LoVo (cell line): ENCODE results near the gene NFKB2.

Experiments
- DNase-seq: peaks from one replicate; pipeline ENCODE4 v3.0.0-alpha.2; 2016; ENCODE audit warnings: low spot score

NFKB2 gene

DNA sequence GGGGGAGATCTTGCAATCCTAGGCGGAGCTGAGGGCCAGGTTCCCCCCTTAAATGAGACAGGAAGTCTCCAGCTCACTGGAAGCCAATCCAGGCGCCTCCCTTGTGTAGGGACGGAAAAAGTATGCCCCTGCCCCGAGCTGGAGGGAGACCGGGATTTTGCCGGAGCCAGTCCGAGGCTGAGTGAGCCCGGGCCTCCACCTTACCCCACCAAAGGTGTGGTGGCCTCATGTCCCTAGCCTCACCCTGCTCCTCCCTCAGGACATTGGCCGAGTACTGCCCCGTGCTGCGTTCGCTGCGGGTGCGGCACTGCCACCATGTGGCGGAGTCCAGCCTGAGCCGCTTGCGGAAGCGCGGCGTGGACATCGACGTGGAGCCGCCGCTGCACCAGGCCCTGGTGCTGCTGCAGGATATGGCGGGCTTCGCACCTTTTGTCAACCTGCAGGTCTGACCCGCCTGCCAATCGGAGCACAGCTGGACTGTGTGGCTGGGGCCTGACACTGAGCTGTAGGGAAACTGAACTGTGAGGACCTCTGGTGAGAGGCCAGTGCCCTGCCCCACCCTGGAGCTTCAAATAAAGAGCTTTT is 27.1 kb downstream of the NFKB2 start:
- peak; percentile 87 for DNase-seq

- DNase-seq, result no peak
Measured at GRCh38 chr10:102423372-102423968, 28.0 kb downstream of the NFKB2 start.

DNA sequence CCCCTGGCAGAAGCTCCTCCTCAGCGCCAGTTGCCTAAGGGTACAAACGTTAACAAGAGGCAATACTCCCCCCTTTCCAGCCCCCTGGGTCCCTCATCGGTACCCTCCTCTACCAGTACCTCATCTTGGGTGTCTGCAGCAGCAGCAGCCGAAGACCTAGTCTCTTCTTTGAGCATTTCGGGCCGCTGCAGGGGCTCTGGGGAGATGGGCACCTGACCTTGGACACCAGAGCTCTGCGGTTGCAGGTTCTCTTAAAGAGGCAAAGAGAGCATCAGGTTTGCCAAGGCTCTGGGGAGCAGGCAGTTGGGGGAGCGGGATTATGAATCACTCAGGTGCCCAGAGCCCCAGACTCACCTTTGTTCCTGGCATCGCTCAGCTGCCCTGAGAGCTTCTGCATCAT is 28.6 kb downstream of the NFKB2 start:
- no peak for DNase-seq

DNA sequence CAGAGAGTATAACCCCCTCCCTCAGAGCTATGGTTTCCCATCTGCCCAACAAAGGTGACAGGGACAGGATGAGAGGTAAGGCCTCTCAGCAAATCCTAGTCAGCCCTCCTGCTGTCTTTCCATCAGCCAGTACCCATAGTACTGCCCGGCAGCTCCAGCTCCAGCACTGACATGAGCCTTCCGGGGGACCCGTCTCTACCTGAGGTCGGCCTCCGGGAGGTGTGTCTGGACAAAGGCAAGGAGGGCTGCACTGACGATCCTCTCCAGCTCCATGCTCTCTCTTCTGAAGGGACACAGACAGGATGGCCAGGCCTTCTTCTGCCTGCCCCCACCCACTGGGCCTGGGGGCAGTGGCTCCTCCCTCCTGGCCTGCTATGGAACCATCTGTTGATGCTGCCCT is 29.4 kb downstream of the NFKB2 start:
- DNase-seq, result no peak

DNA sequence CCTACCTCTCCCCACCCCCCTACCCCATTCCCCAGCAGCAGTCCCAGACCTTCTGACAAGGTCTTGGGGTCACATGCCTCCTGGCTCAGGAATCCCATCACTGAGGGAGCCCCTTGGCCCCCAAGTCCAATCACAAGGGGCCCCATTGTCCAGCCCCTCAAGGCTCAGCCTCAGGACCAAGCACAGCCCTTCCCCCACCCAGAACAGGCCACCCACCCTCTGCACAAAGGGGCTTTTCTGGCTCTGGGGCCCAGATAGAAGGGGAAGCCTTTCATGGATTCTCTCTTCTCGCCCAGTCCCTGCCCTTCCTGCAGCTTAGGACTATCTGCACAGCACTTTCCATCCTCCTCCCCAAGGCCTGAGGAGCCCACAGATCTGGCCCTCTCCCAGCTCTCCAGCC is 29.9 kb downstream of the NFKB2 start:
- DNase-seq, result no peak

GRCh38 chr10:102426803-102427287 is 31.3 kb downstream of the NFKB2 start:
- DNase-seq, result no peak

DNA sequence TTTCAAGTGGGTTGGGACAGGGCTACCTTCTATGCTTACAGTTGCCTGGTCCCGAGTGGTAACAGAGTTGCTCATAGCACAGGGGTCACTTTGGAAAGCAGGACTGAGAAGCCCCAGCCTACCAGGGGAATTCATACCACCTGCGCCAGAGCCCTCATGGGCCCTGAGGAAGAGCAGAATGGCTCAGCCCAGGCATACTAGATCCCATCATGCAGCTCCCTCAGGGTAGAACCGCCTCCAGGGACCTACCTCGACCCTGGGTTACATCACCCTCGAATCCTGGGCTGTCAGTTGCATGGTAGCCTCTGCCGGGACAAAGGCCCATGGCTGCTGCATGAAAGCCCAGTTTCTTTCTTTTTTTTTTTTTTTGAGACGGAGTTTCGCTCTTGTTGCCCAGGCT is 34.0 kb downstream of the NFKB2 start:
- no peak for DNase-seq

DNA sequence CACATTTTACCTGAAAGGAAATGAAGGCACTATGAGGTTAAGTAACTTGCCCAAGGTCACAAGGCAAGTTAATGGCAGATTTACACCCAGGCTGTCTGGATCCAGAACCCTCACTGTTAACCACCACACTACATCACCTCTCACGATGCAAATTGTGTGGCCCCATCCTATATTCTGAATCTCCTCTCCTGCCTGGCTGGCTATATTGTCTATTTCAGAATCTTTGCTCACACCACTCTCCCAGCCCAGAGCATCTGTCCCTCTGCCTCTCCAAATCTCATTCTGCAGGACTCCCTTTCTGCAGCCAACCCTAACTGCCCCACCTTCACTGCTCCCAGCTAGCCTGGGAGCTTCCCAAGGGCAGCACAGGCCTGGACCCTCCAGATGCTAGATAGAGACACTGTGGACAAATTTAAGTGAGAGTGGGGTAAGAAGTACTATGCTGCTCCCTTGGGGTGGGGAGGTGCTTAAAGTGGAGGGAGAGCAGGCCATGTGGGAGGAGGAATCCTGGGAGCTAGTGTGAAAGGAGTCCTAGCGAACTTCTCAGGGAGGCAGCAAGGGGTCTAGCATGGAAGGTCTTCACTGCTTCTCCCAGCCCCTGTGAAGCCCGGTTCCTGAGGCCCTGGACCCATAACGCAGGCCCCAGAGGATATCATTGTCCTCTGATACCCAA is 36.1 kb downstream of the NFKB2 start:
- DNase-seq, result peak; percentile 8

DNA sequence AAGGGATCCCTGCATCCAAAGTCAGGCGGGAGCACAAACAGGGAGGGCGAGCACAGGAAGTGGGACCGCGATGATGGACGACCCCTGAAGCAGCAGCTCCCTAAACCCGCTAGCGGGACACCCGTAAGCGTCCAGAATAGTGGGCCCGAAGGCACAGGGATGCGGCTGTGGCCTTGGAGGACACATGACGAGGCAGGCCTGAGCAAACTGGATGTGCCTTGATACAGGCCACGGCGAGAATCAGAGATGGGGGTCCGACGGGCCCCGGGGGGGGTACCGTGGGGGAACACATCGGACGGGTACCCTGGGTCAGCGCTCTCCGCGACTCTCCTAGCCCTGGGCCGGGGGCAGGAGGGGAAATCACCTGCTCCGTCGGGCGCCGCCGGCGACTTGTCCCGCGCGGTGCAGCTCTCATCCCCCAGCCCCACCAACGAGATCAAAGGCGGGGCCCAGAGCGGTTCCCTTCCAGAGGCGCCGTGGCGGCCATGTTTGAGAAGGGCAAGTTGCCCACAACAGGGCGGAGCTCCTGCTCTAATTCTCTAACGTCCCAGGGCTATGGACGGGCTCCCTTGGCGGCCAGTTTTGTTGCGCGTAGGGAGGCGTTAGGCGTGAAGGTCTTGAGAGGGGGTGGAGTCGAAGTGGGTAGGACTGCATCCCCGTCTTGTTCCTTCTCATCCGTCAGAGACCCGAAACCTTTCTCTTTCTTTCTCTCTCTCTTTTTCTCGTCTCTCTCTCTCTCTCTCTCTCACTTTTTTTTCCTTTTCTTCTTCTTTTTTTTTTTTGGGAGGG is 36.9 kb downstream of the NFKB2 start, which contains the start of gene CUEDC2:
TSS of gene CUEDC2 (minus strand) at position 413 of the 789 bp plus-strand sequence. CDS start 7,386 bp downstream, outside the sequence.
- DNase-seq, result peak; percentile 95

DNA sequence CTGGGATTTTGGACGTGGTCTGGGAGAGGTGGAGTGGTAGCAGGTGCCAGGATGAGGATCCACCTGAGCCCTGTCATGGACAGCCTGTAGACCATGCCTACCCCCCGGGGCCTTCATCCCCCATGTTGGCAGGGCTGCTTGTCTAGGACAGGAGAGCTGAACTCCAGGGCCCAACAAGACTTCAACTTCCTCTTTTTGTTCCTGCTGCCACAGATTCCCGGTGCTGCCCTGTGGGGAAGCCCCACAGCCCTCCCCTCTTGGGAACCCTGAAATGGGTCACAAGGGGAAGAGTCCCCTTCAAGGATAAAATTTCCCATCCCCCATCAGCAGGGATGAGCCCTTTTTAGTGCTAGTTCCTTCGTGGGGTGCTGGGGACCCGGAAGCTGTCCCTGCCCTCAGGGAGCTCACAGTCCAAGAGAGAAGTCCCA is 38.1 kb downstream of the NFKB2 start:
- no peak for DNase-seq

DNA sequence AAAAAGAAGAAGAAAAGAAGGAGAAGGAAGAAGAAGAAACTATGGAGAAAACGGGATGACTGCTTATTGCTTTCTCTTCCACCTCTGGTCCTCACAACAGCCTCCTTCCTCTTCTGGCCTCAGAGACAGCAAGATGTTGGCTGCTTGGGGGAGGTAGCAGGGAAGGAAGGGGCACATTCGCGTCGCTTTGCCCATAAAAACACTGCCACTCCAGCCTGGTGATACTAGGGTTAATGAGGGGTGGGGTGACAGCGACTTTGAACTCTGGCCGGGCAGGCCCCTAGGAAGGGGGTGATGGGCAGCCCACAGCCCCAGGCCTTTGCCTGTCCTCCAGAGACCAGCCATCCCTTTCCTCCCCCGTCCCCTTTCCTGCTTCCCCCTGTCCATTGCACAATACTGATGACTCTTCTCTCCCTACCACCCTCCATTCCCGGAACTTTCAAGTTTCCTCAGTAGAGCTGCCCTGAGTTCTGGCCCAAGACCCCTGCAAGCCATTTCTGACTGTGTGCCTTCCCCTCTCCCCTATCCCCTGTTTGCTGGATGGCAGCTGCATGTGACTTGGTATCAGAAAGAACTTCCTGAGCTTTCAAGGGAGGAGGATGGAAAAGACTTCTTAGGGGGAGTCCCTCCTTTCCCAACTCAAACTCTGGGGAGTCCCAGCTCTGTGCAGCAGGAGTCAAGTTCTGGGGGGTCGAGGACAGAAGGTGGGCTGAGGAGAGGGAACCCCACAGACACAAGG is 39.1 kb downstream of the NFKB2 start:
- DNase-seq, result no peak

DNA sequence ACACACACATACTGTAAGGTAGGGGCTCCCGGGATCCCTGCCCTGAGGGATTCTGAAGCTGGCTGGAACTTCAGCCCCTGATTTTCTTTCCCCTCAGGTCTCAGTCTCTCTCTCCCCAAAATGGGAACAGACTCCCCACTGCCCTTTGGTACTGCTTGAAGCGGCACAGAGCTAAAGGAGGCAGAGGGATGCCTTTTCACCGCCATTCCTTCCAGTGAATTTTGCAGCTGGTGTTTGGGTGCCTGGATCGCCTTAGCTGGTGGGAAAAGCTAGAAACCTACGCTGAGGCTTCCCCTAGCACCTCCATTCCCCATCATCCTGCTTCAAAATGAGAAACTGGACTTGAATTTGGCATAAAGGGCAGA is 39.6 kb downstream of the NFKB2 start:
- no peak for DNase-seq

DNA sequence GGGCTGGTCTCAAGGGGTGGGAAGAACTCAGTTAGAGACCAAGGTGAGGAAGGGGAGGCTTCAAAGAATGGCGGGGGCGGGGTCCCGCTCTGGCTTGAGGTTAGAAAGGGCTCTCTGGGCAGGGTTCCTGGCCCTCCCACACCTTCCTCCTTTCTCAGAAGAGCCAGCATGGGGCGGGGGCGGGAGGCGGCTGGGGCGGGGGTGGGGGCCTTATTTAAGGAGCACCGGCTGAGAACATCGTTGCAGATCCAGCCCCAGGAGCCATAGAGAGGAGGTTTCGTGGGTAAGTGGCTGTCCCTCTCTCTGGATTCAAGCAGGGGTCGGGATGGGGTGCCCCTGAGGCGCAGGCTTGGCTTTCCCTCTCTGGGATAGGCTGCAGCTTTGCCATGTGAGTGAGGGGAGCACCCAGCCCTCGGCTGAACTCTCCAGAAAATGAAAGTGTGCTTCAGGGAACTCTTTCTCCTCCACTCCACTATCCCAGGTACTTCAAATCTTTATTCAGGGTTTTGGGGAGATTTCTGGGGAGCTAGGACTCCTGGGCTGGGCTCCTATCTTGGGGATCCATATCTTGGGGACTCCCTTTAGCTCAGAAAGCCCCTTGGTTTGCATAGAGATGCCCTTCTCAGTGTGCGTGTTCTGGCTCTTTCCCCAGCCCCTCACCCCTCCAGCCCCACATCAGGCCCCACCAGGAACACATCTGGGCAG is 40.2 kb downstream of the NFKB2 start:
- DNase-seq, result no peak

- DNase-seq, result no peak
Measured at GRCh38 chr10:102436312-102436711, 40.8 kb downstream of the NFKB2 start.

DNA sequence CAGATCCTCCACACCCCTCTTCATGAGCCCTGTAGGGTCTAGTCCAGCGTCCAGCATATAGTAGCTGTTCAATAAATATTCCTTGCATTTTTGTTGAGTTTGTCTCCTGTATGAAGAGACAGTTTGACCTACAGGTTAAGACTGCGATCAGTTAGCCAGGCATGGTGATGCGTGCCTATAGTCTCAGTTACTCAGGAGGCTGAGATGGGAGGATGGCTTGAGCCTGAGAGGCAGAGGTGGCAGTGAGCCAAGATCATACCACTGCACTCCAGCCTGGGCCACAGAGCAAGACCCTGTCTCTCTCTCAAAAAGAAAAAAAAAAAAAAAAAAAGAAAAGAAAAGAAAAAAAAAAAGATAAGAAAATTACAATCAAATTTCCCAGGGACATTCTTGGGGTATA is 42.0 kb downstream of the NFKB2 start:
- no peak for DNase-seq

- no peak for DNase-seq
Measured at GRCh38 chr10:102438374-102438773, 42.9 kb downstream of the NFKB2 start.

DNA sequence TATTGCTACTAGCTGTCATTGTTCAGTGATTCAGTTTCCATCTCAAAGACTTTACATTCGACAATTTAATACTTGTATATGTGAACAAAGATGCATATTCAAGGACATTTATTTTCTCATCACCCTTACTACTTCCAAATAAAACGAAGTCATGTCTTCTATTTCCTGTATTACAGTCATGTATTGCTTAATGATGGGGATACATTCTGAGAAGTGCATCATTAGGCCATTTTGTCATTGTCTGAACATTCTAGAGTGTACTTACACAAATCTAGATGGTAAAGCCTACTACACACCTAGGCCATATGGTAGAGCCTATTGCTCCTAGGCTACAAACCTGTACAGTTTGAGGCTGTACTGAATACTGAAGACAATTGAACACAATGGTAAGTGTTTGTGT is 49.3 kb downstream of the NFKB2 start:
- no peak for DNase-seq

DNA sequence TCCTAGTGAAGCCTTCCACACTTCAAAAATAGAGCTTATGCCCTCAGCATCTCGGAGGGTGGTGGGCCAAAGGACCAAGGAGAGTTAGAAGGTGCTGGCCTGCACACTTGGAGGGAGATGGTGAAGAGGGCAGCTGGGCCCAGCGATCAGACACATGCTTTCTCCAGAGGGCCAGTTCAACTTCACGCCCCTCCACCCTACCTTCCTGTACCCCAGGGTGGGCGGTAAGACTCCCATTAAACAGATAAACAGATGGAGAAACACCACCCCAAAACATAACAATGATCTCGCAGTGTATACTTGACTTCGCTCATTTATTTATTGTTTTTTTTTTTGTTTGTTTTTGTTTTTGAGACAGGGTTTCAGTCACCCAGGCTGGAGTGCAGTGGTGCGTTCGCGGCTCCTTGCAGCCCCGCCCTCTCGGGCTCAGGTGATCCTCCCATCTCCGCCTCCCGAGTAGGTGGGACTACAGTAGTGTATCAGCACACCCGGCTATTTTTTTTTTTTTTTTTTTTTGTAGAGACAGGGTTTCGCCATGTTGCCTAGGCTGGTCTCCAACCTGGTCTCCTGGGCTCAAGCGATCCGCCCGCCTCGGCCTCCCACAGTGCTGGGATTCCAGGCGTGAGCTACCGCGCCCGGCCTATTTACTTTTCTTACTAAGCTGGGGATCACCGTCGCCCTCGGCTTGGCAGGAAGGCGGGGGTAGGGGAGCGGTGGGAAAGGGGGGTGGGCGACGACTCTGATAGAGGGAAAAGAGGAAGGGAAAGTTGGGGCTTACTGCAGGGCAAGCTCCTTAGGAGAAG is 54.0 kb downstream of the NFKB2 start:
- peak; percentile 82 for DNase-seq

DNA sequence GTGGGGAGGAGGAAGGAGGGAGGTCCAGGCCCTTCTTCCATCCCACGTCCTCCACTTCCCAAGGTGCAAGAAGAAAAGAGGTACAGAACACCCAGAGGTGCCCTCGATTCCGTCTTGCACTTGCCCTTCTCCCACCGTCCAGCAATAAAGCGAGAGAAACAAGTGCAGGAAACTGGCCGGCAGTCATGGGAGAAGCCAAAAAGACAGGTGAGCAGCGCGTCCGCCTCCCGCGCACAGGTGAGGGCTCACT is 54.5 kb downstream of the NFKB2 start:
- no peak for DNase-seq

GRCh38 chr10:102450374-102451104 is 55.0 kb downstream of the NFKB2 start:
- DNase-seq, result peak; percentile 79
